Heart left ventricle (tissue), 16 donors: ENCODE measurements around the gene DAB1. TPM values are rescaled to one million over a fixed set of nuclear protein-coding genes. Genes with fewer than 3 reads are reported as not detected.

ENCODE experiments used
- ATAC-seq, 4 donors: fragments of 200-7000 bp; cut with Tn5 transposase; one replicate each; pipeline ENCODE4 v1.9.1; 2020 to 2022; ENCODE audit warnings: moderate library complexity in 4 of 4, mild to moderate bottlenecking in 3 of 4, moderate number of reproducible peaks in 1 of 4
- DNase-seq, 5 donors: peaks; one replicate each; pipeline ENCODE4 v3.0.0-alpha.2; 2020
- H3K27ac ChIP-seq, 12 donors: fragments of 200-600 bp; sonication (generic) in 4 of 12; one replicate each; pipeline versions ENCODE4 v1.5.0 to v1.8.0; 2016 to 2022; ENCODE audit warnings: mild to moderate bottlenecking in 2 of 12
- H3K27me3 ChIP-seq, 9 donors: fragments of 200-600 bp; sonication (generic) in 2 of 9; one replicate each; pipeline versions ENCODE4 v1.5.1 to v1.8.0; 2016 to 2022; ENCODE audit warnings: mild to moderate bottlenecking in 3 of 9
- H3K36me3 ChIP-seq, 9 donors: fragments of 200-600 bp; sonication (generic) in 2 of 9; one replicate each; pipeline versions ENCODE4 v1.5.0 to v1.8.0; 2018 to 2022; ENCODE audit warnings: mild to moderate bottlenecking in 2 of 9
- H3K4me1 ChIP-seq, 12 donors: fragments of 200-600 bp; sonication (generic) in 4 of 12; one replicate each; pipeline versions ENCODE4 v1.5.0 to v1.8.0; 2016 to 2022; ENCODE audit warnings: mild to moderate bottlenecking in 3 of 12
- H3K4me3 ChIP-seq, 12 donors: fragments of 200-600 bp; sonication (generic) in 4 of 12; one replicate each; pipeline versions ENCODE4 v1.5.0 to v1.8.0; 2017 to 2022; ENCODE audit warnings: mild to moderate bottlenecking in 9 of 12, moderate library complexity in 4 of 12
- H3K9me3 ChIP-seq, 12 donors: fragments of 200-600 bp; sonication (generic) in 4 of 12; one replicate each; pipeline versions ENCODE4 v1.5.0 to v1.8.0; 2016 to 2022; ENCODE audit warnings: mild to moderate bottlenecking in 1 of 12
- POLR2A ChIP-seq, 2 donors: fragments of 450-650 bp; IDR thresholded peaks; one replicate each; pipeline ENCODE4 v1.6.1; 2017; ENCODE audit warnings: antibody characterized with exemption in 2 of 2, mild to moderate bottlenecking in 2 of 2, moderate library complexity in 2 of 2
- WGBS, 4 donors: extraction: QIAGEN DNeasy Blood & Tissue Kit in 2 of 4; methylation state at CpG; one replicate each; pipeline versions ENCODE4 v1.1.5 to v1.1.7; 2013 to 2018; 5-methylcytosine and 5-hydroxymethylcytosine counted together
- intact Hi-C, 10 donors: fragments of 100-400 bp; cut with DNase I; formaldehyde crosslinking; loops; one replicate each; pipeline versions ENCODE4 v1.11.1 to v1.14.2; 2022
- polyA plus RNA-seq, 2 donors: library from polyadenylated mRNA; stranded (reverse); fragments of 200-250 nt; gene quantifications; one replicate each; pipeline ENCODE4 v1.2.3, GENCODE V29; 2013
- total RNA-seq, 9 donors: library from RNA; depleted of rRNA in 2 of 9; stranded (reverse); fragments of >200 nt in 2 of 9; fragmentation: NEBNext Ultra II Directional in 3 of 9; extraction: Animal tissue kit (Norgen Biotek cat#: 25700) in 3 of 9; gene quantifications; one replicate each; pipeline versions ENCODE4 v1.1.0 to v1.2.4, GENCODE V29; 2016 to 2023
- TF ChIP-seq, protein P1 (sequence below), 12 donors: fragments of 200-600 bp; sonication (generic) in 4 of 12; IDR thresholded peaks; one replicate each; pipeline versions ENCODE4 v1.5.0 to v1.8.0; 2018 to 2022; ENCODE audit warnings: antibody characterized with exemption in 12 of 12, mild to moderate bottlenecking in 5 of 12
- donor health status: ischemic (EF 13 %, LVEDD 7.1; RV severe dilation, severe dysfunction).
- donor health status: healthy with polysubstance abuse.
- donor health status: DM: no; HTN: yes; CAD: no.
- donor health status: DM: no; HTN: no; CAD: no.
- donor health status: ischemic (EF 25% LVEDD 6.9; RV normal size, moderate dysfunction).
- donor health status: ischemic (EF 25% LVEDD 5.7; RV mildly dilated, moderate dysfunction).
- donor health status: healthy.
- donor health status: DM: yes; HTN: yes; CAD: no.
- donor health status: ischemic (EF 35%, LVEDD 5.7; RV mildly dilated, moderate dysfunction).
- donor health status: nonischemic (EF 11% LVEDD 7.7; RV severe dilation, severe dysfunction).
- donor health status: DM: yes; HTN: yes; CAD: no.
- donor health status: PGD.
- donor health status: ischemic (EF 29% LVEDD 5.4; RV normal size, mild dysfunction).
- donor health status: nonischemic (EF 23%, LVEDD 6.1; RV moderate dilation, normal function).

The DAB1 gene
- total and polyA plus RNA-seq, 11 donors, result 0.26 to 28.8 (median 5.2) TPM

DNA sequence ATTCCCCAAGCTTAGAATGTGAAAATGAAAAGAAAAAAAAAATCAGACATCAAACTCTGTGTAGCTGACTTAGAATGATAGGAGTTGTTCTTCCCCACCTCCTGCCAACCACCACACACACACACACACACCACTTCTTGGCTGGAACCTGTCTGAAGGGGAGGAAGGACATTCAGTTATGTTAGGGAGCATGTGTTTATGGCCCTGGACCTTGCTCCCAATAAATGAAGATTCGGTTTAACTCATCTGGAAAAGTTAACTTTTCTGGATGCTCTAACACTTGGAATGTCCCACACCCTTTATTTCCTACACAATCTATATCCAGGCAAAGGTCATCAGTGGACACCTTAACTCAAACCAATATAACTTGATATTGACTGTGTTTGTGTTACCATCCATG, 112.4 kb downstream of the DAB1 start:
- no peak for TF ChIP-seq POLR2A (IDR thresholded peaks at IDR 0.05)
- TF ChIP-seq, protein P1, sequence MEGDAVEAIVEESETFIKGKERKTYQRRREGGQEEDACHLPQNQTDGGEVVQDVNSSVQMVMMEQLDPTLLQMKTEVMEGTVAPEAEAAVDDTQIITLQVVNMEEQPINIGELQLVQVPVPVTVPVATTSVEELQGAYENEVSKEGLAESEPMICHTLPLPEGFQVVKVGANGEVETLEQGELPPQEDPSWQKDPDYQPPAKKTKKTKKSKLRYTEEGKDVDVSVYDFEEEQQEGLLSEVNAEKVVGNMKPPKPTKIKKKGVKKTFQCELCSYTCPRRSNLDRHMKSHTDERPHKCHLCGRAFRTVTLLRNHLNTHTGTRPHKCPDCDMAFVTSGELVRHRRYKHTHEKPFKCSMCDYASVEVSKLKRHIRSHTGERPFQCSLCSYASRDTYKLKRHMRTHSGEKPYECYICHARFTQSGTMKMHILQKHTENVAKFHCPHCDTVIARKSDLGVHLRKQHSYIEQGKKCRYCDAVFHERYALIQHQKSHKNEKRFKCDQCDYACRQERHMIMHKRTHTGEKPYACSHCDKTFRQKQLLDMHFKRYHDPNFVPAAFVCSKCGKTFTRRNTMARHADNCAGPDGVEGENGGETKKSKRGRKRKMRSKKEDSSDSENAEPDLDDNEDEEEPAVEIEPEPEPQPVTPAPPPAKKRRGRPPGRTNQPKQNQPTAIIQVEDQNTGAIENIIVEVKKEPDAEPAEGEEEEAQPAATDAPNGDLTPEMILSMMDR (IDR thresholded peaks at IDR 0.05), result no peak
- peaks cover 0 to 4% (median 0%) of the 10 kb centered on the region in 12 donors for H3K4me1 ChIP-seq
- WGBS, 4 donors, result 75 to 100% (median 89%) methylated on average over 1 of the region's 1 CpG
- no peaks in the 10 kb centered on the region for H3K36me3 ChIP-seq
- H3K9me3 ChIP-seq, result no peaks in the 10 kb centered on the region
- no peak overlapping the region for H3K4me3 ChIP-seq
- intact Hi-C loops, result no loop called here
- no peaks in the 10 kb centered on the region for H3K27me3 ChIP-seq
- no peak for ATAC-seq
- H3K27ac ChIP-seq, result no peak overlapping the region
- no peak for DNase-seq

DNA sequence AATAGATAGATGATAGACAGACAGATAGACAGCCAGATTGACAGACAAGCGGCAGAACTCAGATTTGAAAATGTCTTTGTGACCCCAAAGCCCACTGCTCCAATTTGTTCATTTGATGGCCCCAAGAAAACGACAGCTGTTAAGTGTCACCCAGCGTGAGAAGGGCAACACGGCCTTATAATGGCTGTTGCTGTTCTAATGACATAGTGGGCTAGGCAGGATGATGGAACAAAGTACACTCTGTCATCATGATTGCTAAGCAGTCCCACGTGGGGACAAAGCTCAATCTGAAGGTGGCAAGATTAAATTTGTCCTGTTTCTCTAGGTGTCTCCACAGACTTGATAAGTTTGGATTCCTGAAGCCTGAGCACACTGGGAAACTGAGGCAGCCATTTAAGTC, 112.9 kb downstream of the DAB1 start:
- intact Hi-C loops, result no loop called here
- no peaks in the 10 kb centered on the region for H3K27me3 ChIP-seq
- ATAC-seq (no peak), DNase-seq (no peak)
- no peak for TF ChIP-seq POLR2A (IDR thresholded peaks at IDR 0.05)
- TF ChIP-seq, protein P1 (IDR thresholded peaks at IDR 0.05), result no peak
- 60 to 80% (median 75%) methylated on average over 5 of the region's 5 CpGs for WGBS, 4 donors
- no peak overlapping the region for H3K4me3 ChIP-seq
- H3K9me3 ChIP-seq, result no peaks in the 10 kb centered on the region
- no peak overlapping the region for H3K27ac ChIP-seq
- no peaks in the 10 kb centered on the region for H3K36me3 ChIP-seq
- H3K4me1 ChIP-seq, result peaks cover 0 to 4% (median 0%) of the 10 kb centered on the region in 12 donors

DNA sequence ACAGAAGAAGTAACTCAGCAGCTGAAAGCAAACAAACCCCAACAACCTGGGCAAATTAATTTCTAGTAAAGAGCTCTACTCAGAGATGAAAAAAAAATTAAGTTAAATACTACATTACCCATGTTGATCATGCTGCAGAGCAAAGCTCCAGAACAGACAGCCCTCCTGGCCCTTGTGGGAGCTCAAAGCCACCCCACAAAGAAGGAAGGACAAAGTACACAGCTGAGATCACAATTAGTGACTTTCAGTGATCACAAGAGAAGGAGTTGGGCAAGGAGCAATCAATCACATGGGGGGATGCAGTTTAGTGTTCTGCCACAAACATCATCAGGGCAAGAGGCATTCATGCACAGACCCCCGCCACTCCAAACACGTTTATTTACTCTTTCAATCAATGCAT, 114.2 kb downstream of the DAB1 start:
- DNase-seq, result no peak
- no peaks in the 10 kb centered on the region for H3K27me3 ChIP-seq
- H3K9me3 ChIP-seq, result no peaks in the 10 kb centered on the region
- H3K4me3 ChIP-seq, result no peak overlapping the region
- no peak for ATAC-seq
- H3K36me3 ChIP-seq, result no peaks in the 10 kb centered on the region
- TF ChIP-seq, protein P1 (IDR thresholded peaks at IDR 0.05), result no peak
- 86 to 100% (median 93%) methylated on average over 2 of the region's 2 CpGs for WGBS, 4 donors
- peaks cover 0 to 4% (median 0%) of the 10 kb centered on the region in 12 donors for H3K4me1 ChIP-seq
- no peak overlapping the region for H3K27ac ChIP-seq
- intact Hi-C loops, result no loop called here

DNA sequence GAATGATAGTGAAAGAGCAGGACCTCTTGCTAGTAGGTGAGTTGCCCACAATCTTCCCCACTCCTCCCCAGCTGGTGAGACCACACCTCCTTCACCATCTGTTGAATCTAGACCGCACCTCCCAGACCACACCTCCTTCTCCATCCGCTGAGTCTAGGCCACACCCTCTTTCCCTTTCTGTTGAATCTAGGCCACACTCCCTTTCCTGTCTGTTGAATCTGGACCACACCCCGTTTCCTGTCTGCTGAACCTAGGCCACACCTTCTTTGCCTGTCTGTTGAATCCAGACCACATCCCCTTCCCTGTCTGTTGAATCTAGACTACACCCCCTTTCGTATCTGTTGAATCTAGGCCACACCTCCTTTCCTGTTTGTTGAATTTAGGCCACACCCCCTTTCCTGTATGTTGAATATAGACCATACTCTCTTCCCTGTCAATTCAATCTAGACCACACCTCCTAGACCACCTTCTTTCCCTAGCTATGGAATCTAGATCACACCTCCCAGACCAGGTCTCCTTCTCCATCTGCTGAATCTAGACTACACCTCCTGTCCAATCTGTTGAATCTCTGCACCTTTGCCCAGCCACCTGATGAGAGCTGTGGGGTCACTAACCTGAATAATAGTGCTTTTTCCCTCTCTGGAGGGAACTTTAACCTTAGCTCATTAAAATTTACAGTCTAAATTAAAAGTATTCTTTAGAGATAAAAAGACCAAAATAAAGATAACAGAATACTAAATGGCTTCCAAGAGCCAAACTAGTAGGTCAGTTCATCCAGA, 116.3 kb downstream of the DAB1 start:
- intact Hi-C loops, result no loop called here
- DNase-seq (peak in 4 of 5 donors; percentile 30 to 61 (median 46)), ATAC-seq (peak; percentile 65 to 94 (median 86))
- no peaks in the 10 kb centered on the region for H3K27me3 ChIP-seq
- peak overlapping the region in 2 of 12 donors; percentile 36 to 43 for H3K27ac ChIP-seq
- H3K9me3 ChIP-seq, result no peaks in the 10 kb centered on the region
- TF ChIP-seq POLR2A (IDR thresholded peaks at IDR 0.05), result no peak
- TF ChIP-seq, protein P1 (IDR thresholded peaks at IDR 0.05), result no peak
- H3K36me3 ChIP-seq, result no peaks in the 10 kb centered on the region
- WGBS, 4 donors, result 57 to 71% (median 66%) methylated on average over 4 of the region's 4 CpGs
- H3K4me3 ChIP-seq, result no peak overlapping the region
- peaks cover 0 to 11% (median 0%) of the 10 kb centered on the region in 12 donors for H3K4me1 ChIP-seq
